Measurements from ENCODE around the gene DDX41. TPM values are rescaled to one million over a fixed set of nuclear protein-coding genes. Genes with fewer than 3 reads are reported as not detected.
"Not testable (repeated sequence)": the region's sequence is repeated elsewhere in the genome, so short reads cannot be mapped to it uniquely, and the experiment has no call there.

The DDX41 gene
- total RNA-seq, 5 donors from 2014 or later (not counting 1 experiment from before 2014, with no cell fraction given), result 64.8 to 118 (median 106) TPM

DNA sequence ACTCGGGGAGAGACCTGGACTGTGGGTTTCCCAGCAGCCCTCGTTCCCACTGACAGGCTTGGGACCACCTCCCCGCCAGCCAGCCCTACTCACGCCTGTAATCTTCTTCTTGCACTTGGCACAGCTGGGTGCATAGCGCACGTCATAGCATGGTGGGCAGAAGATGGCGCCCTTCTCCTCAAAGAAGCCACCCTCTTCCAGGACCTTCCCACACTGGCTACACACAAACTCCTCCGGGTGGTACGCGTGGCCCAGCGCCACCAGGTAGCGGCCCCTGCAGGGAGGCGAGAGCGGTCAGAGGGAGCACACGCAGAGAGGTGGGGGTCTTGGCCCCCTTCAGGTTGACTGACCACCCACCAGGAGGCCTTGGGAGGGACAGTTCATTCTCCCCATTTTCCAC is 28.8 kb downstream of the DDX41 start:
- Histone ChIP-seq H3K4me3 (ENCODE audit: control insufficient read depth in 1 of 2, extremely low read depth in 1 of 2, low read length in 1 of 2) (no peak overlapping the region), H3K36me3 (ENCODE audit: control insufficient read depth in 2 of 2, extremely low read depth in 1 of 2, insufficient read depth in 1 of 2, low read length in 1 of 2) (peaks cover 0 to 24% of the 10 kb centered on the region in 2 donors), H3K4me1 (ENCODE audit: control insufficient read depth in 1 of 2, extremely low read depth in 1 of 2, insufficient read depth in 2 of 2, low read length in 2 of 2) (no peaks in the 10 kb centered on the region), H3K9me3 (no peaks in the 10 kb centered on the region), H3K27ac (ENCODE audit: low read length) (no peak overlapping the region), H3K27me3 (replicated peaks in 1 of 2; ENCODE audit: control insufficient read depth in 2 of 2, extremely low read depth in 1 of 2, insufficient read depth in 2 of 2, low read length in 1 of 2) (no peaks in the 10 kb centered on the region)
- 86% methylated on average over 7 of the region's 15 CpGs for WGBS (ENCODE audit: insufficient coverage)
- H3K4me3 Mint-ChIP-seq, result no peak overlapping the region
- DNase-seq (no peak), ATAC-seq (replicated peaks in 1 of 4) (no peak)
- peaks cover 10% of the 10 kb centered on the region for H3K36me3 Mint-ChIP-seq
- H3K4me1 Mint-ChIP-seq, result no peaks in the 10 kb centered on the region
- H3K27me3 Mint-ChIP-seq, result no peaks in the 10 kb centered on the region
- no peak overlapping the region for H3K27ac Mint-ChIP-seq
- H3K9me3 Mint-ChIP-seq, result no peaks in the 10 kb centered on the region
- CTCF ChIA-PET, result interaction anchor here in 1 of 2 donors (0.7 kb wide), 1 partner anchor 10 kb away, joined by 6 read pairs; no protein-coding TSS in a partner anchor
- POLR2A ChIA-PET, result no interaction called here

- no peaks in the 10 kb centered on the region for H3K27me3 Mint-ChIP-seq
- no peak for ATAC-seq (replicated peaks in 1 of 4)
- CTCF ChIA-PET, result no interaction called here
- Histone ChIP-seq H3K9me3 (no peaks in the 10 kb centered on the region), H3K4me1 (ENCODE audit: control insufficient read depth in 1 of 2, extremely low read depth in 1 of 2, insufficient read depth in 2 of 2, low read length in 2 of 2) (no peaks in the 10 kb centered on the region), H3K27me3 (replicated peaks in 1 of 2; ENCODE audit: control insufficient read depth in 2 of 2, extremely low read depth in 1 of 2, insufficient read depth in 2 of 2, low read length in 1 of 2) (no peaks in the 10 kb centered on the region), H3K27ac (ENCODE audit: low read length) (no peak overlapping the region), H3K4me3 (ENCODE audit: control insufficient read depth in 1 of 2, extremely low read depth in 1 of 2, low read length in 1 of 2) (no peak overlapping the region), H3K36me3 (ENCODE audit: control insufficient read depth in 2 of 2, extremely low read depth in 1 of 2, insufficient read depth in 1 of 2, low read length in 1 of 2) (peaks cover 0 to 19% of the 10 kb centered on the region in 2 donors)
- H3K36me3 Mint-ChIP-seq, result peaks cover 6% of the 10 kb centered on the region
- no peak overlapping the region for H3K4me3 Mint-ChIP-seq
- no peak for DNase-seq
- POLR2A ChIA-PET, result no interaction called here
- H3K27ac Mint-ChIP-seq, result no peak overlapping the region
- 82% methylated on average over 5 of the region's 8 CpGs for WGBS (ENCODE audit: insufficient coverage)
- H3K4me1 Mint-ChIP-seq, result no peaks in the 10 kb centered on the region
- no peaks in the 10 kb centered on the region for H3K9me3 Mint-ChIP-seq
Observed at GRCh38 chr5:177487144-177487543, 29.6 kb downstream of the DDX41 start.

DNA sequence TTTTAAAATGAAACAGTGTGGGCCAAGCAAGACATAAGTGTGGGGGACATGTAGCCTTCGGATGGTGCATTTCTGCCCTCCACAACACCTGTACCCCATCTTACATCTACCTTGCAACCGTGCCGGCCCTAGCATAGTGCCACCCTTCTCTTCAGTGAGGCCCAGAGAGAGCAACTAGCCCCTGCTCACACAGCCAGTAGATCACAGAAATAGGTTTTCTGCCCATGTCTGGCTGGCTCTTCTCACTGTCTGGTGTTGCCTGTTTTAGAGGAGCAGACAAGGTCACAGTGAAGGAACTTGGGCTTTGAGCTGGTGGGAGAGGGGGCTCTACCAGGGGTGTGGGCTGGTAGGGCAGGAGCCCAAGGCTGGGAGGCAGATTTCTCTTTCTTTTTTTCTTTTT is 30.5 kb downstream of the DDX41 start:
- no peak overlapping the region for H3K4me3 ChIP-seq (ENCODE audit: control insufficient read depth in 1 of 2, extremely low read depth in 1 of 2, low read length in 1 of 2)
- CTCF ChIA-PET, result no interaction called here
- Mint-ChIP-seq H3K36me3 (peaks cover 6% of the 10 kb centered on the region), H3K27me3 (no peaks in the 10 kb centered on the region), H3K27ac (no peak overlapping the region), H3K9me3 (no peaks in the 10 kb centered on the region), H3K4me1 (no peaks in the 10 kb centered on the region), H3K4me3 (no peak overlapping the region)
- no peaks in the 10 kb centered on the region for H3K9me3 ChIP-seq
- no peaks in the 10 kb centered on the region for H3K4me1 ChIP-seq (ENCODE audit: control insufficient read depth in 1 of 2, extremely low read depth in 1 of 2, insufficient read depth in 2 of 2, low read length in 2 of 2)
- ATAC-seq (replicated peaks in 1 of 4) (no peak), DNase-seq (no peak)
- POLR2A ChIA-PET, result no interaction called here
- peaks cover 0 to 19% of the 10 kb centered on the region in 2 donors for H3K36me3 ChIP-seq (ENCODE audit: control insufficient read depth in 2 of 2, extremely low read depth in 1 of 2, insufficient read depth in 1 of 2, low read length in 1 of 2)
- 60% methylated on average over 2 of the region's 3 CpGs for WGBS (ENCODE audit: insufficient coverage)
- H3K27ac ChIP-seq (ENCODE audit: low read length), result no peak overlapping the region
- no peaks in the 10 kb centered on the region for H3K27me3 ChIP-seq (replicated peaks in 1 of 2; ENCODE audit: control insufficient read depth in 2 of 2, extremely low read depth in 1 of 2, insufficient read depth in 2 of 2, low read length in 1 of 2)

DNA sequence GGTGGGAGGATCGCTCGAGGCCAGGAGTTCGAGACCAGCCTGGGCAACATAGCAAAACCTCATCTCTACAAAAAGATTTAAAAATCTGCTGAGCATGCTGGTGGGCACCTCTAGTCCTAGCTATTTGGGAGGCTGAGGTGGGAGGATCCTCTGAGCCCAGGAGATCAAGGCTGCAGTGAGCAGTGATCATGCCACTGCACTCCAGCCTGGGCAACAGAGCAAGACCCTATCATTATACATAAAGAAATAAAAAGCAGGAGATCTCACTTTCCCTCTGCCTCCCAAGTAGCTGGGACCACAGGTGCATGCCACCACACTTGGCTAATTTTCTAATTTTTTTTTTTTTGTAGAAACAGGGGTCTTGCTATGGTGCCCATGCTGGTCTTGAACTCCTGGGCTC is 31.0 kb downstream of the DDX41 start:
- POLR2A ChIA-PET, result interaction anchor here in 1 of 2 donors (0.6 kb wide), 1 partner anchor 129 kb away, joined by 6 read pairs; no protein-coding TSS in a partner anchor
- H3K27ac ChIP-seq (ENCODE audit: low read length), result not testable (repeated sequence)
- CTCF ChIA-PET, result interaction anchor here in 1 of 2 donors (0.5 to 0.6 kb wide), 2 partner anchors 9 to 331 kb away, joined by 3 read pairs; no protein-coding TSS in a partner anchor

GRCh38 chr5:177484902-177485549 is 31.7 kb downstream of the DDX41 start:
- Histone ChIP-seq H3K27ac (ENCODE audit: low read length) (no peak overlapping the region), H3K27me3 (replicated peaks in 1 of 2; ENCODE audit: control insufficient read depth in 2 of 2, extremely low read depth in 1 of 2, insufficient read depth in 2 of 2, low read length in 1 of 2) (no peaks in the 10 kb centered on the region), H3K4me1 (ENCODE audit: control insufficient read depth in 1 of 2, extremely low read depth in 1 of 2, insufficient read depth in 2 of 2, low read length in 2 of 2) (no peaks in the 10 kb centered on the region), H3K4me3 (ENCODE audit: control insufficient read depth in 1 of 2, extremely low read depth in 1 of 2, low read length in 1 of 2) (no peak overlapping the region), H3K36me3 (ENCODE audit: control insufficient read depth in 2 of 2, extremely low read depth in 1 of 2, insufficient read depth in 1 of 2, low read length in 1 of 2) (peaks cover 0 to 10% of the 10 kb centered on the region in 2 donors), H3K9me3 (no peaks in the 10 kb centered on the region)
- Mint-ChIP-seq H3K36me3 (peaks cover 1% of the 10 kb centered on the region), H3K4me1 (peaks cover under 1% of the 10 kb centered on the region in 3 donors), H3K4me3 (no peak overlapping the region), H3K27ac (no peak overlapping the region), H3K27me3 (no peaks in the 10 kb centered on the region), H3K9me3 (no peaks in the 10 kb centered on the region)
- no peak for DNase-seq
- no peak for ATAC-seq (replicated peaks in 1 of 4)
- 82% methylated on average over 13 of the region's 13 CpGs for WGBS (ENCODE audit: insufficient coverage)
- POLR2A ChIA-PET, result interaction anchor here in 1 of 2 donors (0.6 kb wide), 1 partner anchor 129 kb away, joined by 6 read pairs; no protein-coding TSS in a partner anchor
- CTCF ChIA-PET, result interaction anchor here in 1 of 2 donors (0.5 to 0.6 kb wide), 2 partner anchors 9 to 330 kb away, joined by 3 read pairs; no protein-coding TSS in a partner anchor

More for the DNA sequence above, 31.0 kb downstream of the DDX41 start:
- H3K4me1 ChIP-seq (ENCODE audit: control insufficient read depth in 1 of 2, extremely low read depth in 1 of 2, insufficient read depth in 2 of 2, low read length in 2 of 2); H3K4me3 ChIP-seq (ENCODE audit: control insufficient read depth in 1 of 2, extremely low read depth in 1 of 2, low read length in 1 of 2); H3K9me3 ChIP-seq; H3K9me3 Mint-ChIP-seq; H3K27me3 ChIP-seq (replicated peaks in 1 of 2; ENCODE audit: control insufficient read depth in 2 of 2, extremely low read depth in 1 of 2, insufficient read depth in 2 of 2, low read length in 1 of 2); DNase-seq; H3K4me1 Mint-ChIP-seq; H3K27me3 Mint-ChIP-seq; H3K36me3 Mint-ChIP-seq; H3K4me3 Mint-ChIP-seq; H3K27ac Mint-ChIP-seq; ATAC-seq (replicated peaks in 1 of 4): not testable (repeated sequence)
- no CpG with 5 or more reads among the region's 3 CpGs for WGBS (ENCODE audit: insufficient coverage)
- peaks cover 0 to 17% of the 10 kb centered on the region in 2 donors for H3K36me3 ChIP-seq (ENCODE audit: control insufficient read depth in 2 of 2, extremely low read depth in 1 of 2, insufficient read depth in 1 of 2, low read length in 1 of 2)

- Histone ChIP-seq H3K4me3 (ENCODE audit: control insufficient read depth in 1 of 2, extremely low read depth in 1 of 2, low read length in 1 of 2) (no peak overlapping the region), H3K27ac (ENCODE audit: low read length) (no peak overlapping the region), H3K4me1 (ENCODE audit: control insufficient read depth in 1 of 2, extremely low read depth in 1 of 2, insufficient read depth in 2 of 2, low read length in 2 of 2) (peaks cover 0 to 7% of the 10 kb centered on the region in 2 experiments), H3K9me3 (no peaks in the 10 kb centered on the region), H3K36me3 (ENCODE audit: control insufficient read depth in 2 of 2, extremely low read depth in 1 of 2, insufficient read depth in 1 of 2, low read length in 1 of 2) (peaks cover 0 to 7% of the 10 kb centered on the region in 2 donors), H3K27me3 (replicated peaks in 1 of 2; ENCODE audit: control insufficient read depth in 2 of 2, extremely low read depth in 1 of 2, insufficient read depth in 2 of 2, low read length in 1 of 2) (no peaks in the 10 kb centered on the region)
- Mint-ChIP-seq H3K27me3 (no peaks in the 10 kb centered on the region), H3K36me3 (no peaks in the 10 kb centered on the region), H3K9me3 (no peaks in the 10 kb centered on the region), H3K27ac (no peak overlapping the region), H3K4me1 (peaks cover 8% of the 10 kb centered on the region in 3 donors), H3K4me3 (no peak overlapping the region)
- ChIA-PET POLR2A (no interaction called here), CTCF (no interaction called here)
- 93% methylated on average over 22 of the region's 22 CpGs for WGBS (ENCODE audit: insufficient coverage)
- ATAC-seq (replicated peaks in 1 of 4) (no peak), DNase-seq (no peak)
Observed at GRCh38 chr5:177483994-177484901, 32.5 kb downstream of the DDX41 start.

All from T-cell (primary cell).